GM23248 (cell line): ENCODE measurements around the gene THBS3.

Source experiments
- EZH2 ChIP-seq: fragments of 200-600 bp; sonication (generic); IDR thresholded peaks from 2 replicates; pipeline ENCODE4 v1.6.1; 2018; ENCODE audit warnings: antibody characterized with exemption, mild to moderate bottlenecking; ENCODE audit not compliant: insufficient read depth, poor library complexity, severe bottlenecking
- EZH2phosphoT487 ChIP-seq: fragments of 200-600 bp; sonication (generic); IDR thresholded peaks from 2 replicates; pipeline ENCODE4 v1.6.1; 2018; ENCODE audit warnings: antibody characterized with exemption, moderate library complexity, mild to moderate bottlenecking, low read depth; ENCODE audit not compliant: insufficient read depth

GRCh38 chr1:155256058-155256852, 48.6 kb upstream of the THBS3 start:
- no peak for TF ChIP-seq EZH2phosphoT487
- no peak for TF ChIP-seq EZH2
